ENCODE results near the gene FMNL1.

Gene FMNL1

GRCh38 chr17:45237686-45238085 lies 16.0 kb downstream of the FMNL1 start:
- H3K36me3 Mint-ChIP-seq (ENCODE audit: low read depth) = no peaks in the 10 kb centered on the region
- no peak overlapping the region for H3K27ac Mint-ChIP-seq
- H3K9me3 Mint-ChIP-seq = no peaks in the 10 kb centered on the region
- peaks cover 82% of the 10 kb centered on the region for H3K27me3 Mint-ChIP-seq (ENCODE audit: low read depth)
- peaks cover 4% of the 10 kb centered on the region for H3K4me1 Mint-ChIP-seq
- H3K4me3 Mint-ChIP-seq = peak overlapping the region in 1 of 3 experiments; percentile 12
- no peak for TF ChIP-seq CTCF (IDR thresholded peaks at IDR 0.05; ENCODE audit: unreplicated experiment in 3 of 3)

- peaks cover 86% of the 10 kb centered on the region for H3K27me3 Mint-ChIP-seq (ENCODE audit: low read depth)
- no peaks in the 10 kb centered on the region for H3K9me3 Mint-ChIP-seq
- peaks cover 6% of the 10 kb centered on the region for H3K4me1 Mint-ChIP-seq
- no peaks in the 10 kb centered on the region for H3K36me3 Mint-ChIP-seq (ENCODE audit: low read depth)
- TF ChIP-seq CTCF (IDR thresholded peaks at IDR 0.05; ENCODE audit: unreplicated experiment in 3 of 3) = no peak
- H3K27ac Mint-ChIP-seq = no peak overlapping the region
- H3K4me3 Mint-ChIP-seq = peak overlapping the region in 1 of 3 experiments; percentile 12
Measured at GRCh38 chr17:45238155-45238774, 16.6 kb downstream of the FMNL1 start.

GRCh38 chr17:45240905-45241327 lies 19.2 kb downstream of the FMNL1 start:
- no peak for TF ChIP-seq CTCF (IDR thresholded peaks at IDR 0.05; ENCODE audit: unreplicated experiment in 3 of 3)
- peak overlapping the region; percentile 55 to 78 (median 71) for H3K4me3 Mint-ChIP-seq
- peaks cover 6% of the 10 kb centered on the region for H3K4me1 Mint-ChIP-seq
- no peaks in the 10 kb centered on the region for H3K9me3 Mint-ChIP-seq
- H3K27ac Mint-ChIP-seq = no peak overlapping the region
- H3K27me3 Mint-ChIP-seq (ENCODE audit: low read depth) = peaks cover 86% of the 10 kb centered on the region
- no peaks in the 10 kb centered on the region for H3K36me3 Mint-ChIP-seq (ENCODE audit: low read depth)

- no peaks in the 10 kb centered on the region for H3K9me3 Mint-ChIP-seq
- no peak for TF ChIP-seq CTCF (IDR thresholded peaks at IDR 0.05; ENCODE audit: unreplicated experiment in 3 of 3)
- H3K27ac Mint-ChIP-seq = no peak overlapping the region
- H3K4me1 Mint-ChIP-seq = peaks cover 6% of the 10 kb centered on the region
- no peaks in the 10 kb centered on the region for H3K36me3 Mint-ChIP-seq (ENCODE audit: low read depth)
- peak overlapping the region; percentile 55 to 78 (median 71) for H3K4me3 Mint-ChIP-seq
- peaks cover 85% of the 10 kb centered on the region for H3K27me3 Mint-ChIP-seq (ENCODE audit: low read depth)
Measured at GRCh38 chr17:45241328-45242028, 19.8 kb downstream of the FMNL1 start.

GRCh38 chr17:45242029-45242414 lies 20.3 kb downstream of the FMNL1 start:
- H3K27me3 Mint-ChIP-seq (ENCODE audit: low read depth) = peaks cover 88% of the 10 kb centered on the region
- TF ChIP-seq CTCF (IDR thresholded peaks at IDR 0.05; ENCODE audit: unreplicated experiment in 3 of 3) = no peak
- H3K27ac Mint-ChIP-seq = no peak overlapping the region
- H3K4me1 Mint-ChIP-seq = peaks cover 10% of the 10 kb centered on the region
- H3K36me3 Mint-ChIP-seq (ENCODE audit: low read depth) = no peaks in the 10 kb centered on the region
- H3K9me3 Mint-ChIP-seq = no peaks in the 10 kb centered on the region
- H3K4me3 Mint-ChIP-seq = peak overlapping the region; percentile 55 to 78 (median 74)

Measured in nephron (organoid).